ENCODE results near the gene RTKN2.

Gene RTKN2

GRCh38 chr10:62172465-62172864, 96.2 kb downstream of the RTKN2 start:
- Histone ChIP-seq H3K9ac (ENCODE audit: low read length) (no peak overlapping the region), H3K4me3 (ENCODE audit: insufficient read depth, low read length, poor library complexity, severe bottlenecking) (no peak overlapping the region), H3K9me3 (ENCODE audit: insufficient read depth, low read length) (no peaks in the 10 kb centered on the region), H4K20me1 (ENCODE audit: low read depth, low read length) (no peaks in the 10 kb centered on the region), H3F3A (ENCODE audit: insufficient read depth) (0 out of 2 replicates have a peak, but pooled peaks cover 3% of the 10 kb centered on the region), H2AFZ (ENCODE audit: low read depth, low read length, severe bottlenecking) (no peak overlapping the region), H3K27me3 (ENCODE audit: low read length) (no peaks in the 10 kb centered on the region), H3K27ac (ENCODE audit: low read depth, low read length) (no peak overlapping the region), H3K36me3 (ENCODE audit: low read length) (no peaks in the 10 kb centered on the region), H3K9me2 (replicated peaks; ENCODE audit: insufficient read depth, low read length) (no peaks in the 10 kb centered on the region), H3K4me2 (ENCODE audit: low read depth, low read length, poor library complexity, severe bottlenecking) (no peak overlapping the region), H3K79me2 (ENCODE audit: insufficient read depth, low read length) (no peaks in the 10 kb centered on the region)
- no peak for TF ChIP-seq EZH2phosphoT487 (conservative IDR thresholded peaks at IDR 0.05; ENCODE audit: low read length)

GRCh38 chr10:62171791-62172190, 96.9 kb downstream of the RTKN2 start:
- Histone ChIP-seq H3K36me3 (ENCODE audit: low read length) (no peaks in the 10 kb centered on the region), H3K4me2 (ENCODE audit: low read depth, low read length, poor library complexity, severe bottlenecking) (no peak overlapping the region), H3K27me3 (ENCODE audit: low read length) (no peaks in the 10 kb centered on the region), H3F3A (ENCODE audit: insufficient read depth) (0 out of 2 replicates have a peak, but pooled peaks cover 3% of the 10 kb centered on the region), H3K4me3 (ENCODE audit: insufficient read depth, low read length, poor library complexity, severe bottlenecking) (no peak overlapping the region), H3K9me2 (replicated peaks; ENCODE audit: insufficient read depth, low read length) (no peaks in the 10 kb centered on the region), H2AFZ (ENCODE audit: low read depth, low read length, severe bottlenecking) (no peak overlapping the region), H4K20me1 (ENCODE audit: low read depth, low read length) (no peaks in the 10 kb centered on the region), H3K27ac (ENCODE audit: low read depth, low read length) (no peak overlapping the region), H3K9me3 (ENCODE audit: insufficient read depth, low read length) (no peaks in the 10 kb centered on the region), H3K9ac (ENCODE audit: low read length) (no peak overlapping the region), H3K79me2 (ENCODE audit: insufficient read depth, low read length) (no peaks in the 10 kb centered on the region)
- TF ChIP-seq EZH2phosphoT487 (conservative IDR thresholded peaks at IDR 0.05; ENCODE audit: low read length) (no peak), CTCF (IDR thresholded peaks at IDR 0.05; ENCODE audit: insufficient read depth, low read length, poor library complexity, severe bottlenecking) (no peak)

DNA sequence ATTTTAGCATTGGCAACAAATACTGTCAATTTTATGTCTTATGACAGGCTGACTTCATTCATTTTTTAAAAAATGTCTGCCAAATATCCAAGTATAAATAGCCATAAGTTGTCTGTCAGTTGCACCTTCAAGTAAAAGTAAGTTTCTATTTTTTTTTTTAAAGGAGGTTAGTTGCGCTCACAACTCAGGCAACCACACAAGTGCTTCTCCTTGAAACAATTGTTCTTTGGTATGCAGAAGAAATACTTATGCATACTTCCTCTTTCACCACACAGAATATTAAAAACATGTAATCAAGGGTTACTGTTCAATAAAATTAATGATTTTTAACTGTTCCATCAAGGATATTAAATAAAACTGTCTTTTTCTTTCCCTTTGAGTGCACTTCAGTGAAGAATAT, 97.9 kb downstream of the RTKN2 start:
- H3K79me2 ChIP-seq (ENCODE audit: insufficient read depth, low read length) = no peaks in the 10 kb centered on the region
- TF ChIP-seq EZH2phosphoT487 (conservative IDR thresholded peaks at IDR 0.05; ENCODE audit: low read length) (no peak), CTCF (IDR thresholded peaks at IDR 0.05; ENCODE audit: insufficient read depth, low read length, poor library complexity, severe bottlenecking) (no peak)
- H4K20me1 ChIP-seq (ENCODE audit: low read depth, low read length) = no peaks in the 10 kb centered on the region
- no peak overlapping the region for H3K4me3 ChIP-seq (ENCODE audit: insufficient read depth, low read length, poor library complexity, severe bottlenecking)
- no peaks in the 10 kb centered on the region for H3F3A ChIP-seq (ENCODE audit: insufficient read depth)
- no peaks in the 10 kb centered on the region for H3K36me3 ChIP-seq (ENCODE audit: low read length)
- H3K9me3 ChIP-seq (ENCODE audit: insufficient read depth, low read length) = no peaks in the 10 kb centered on the region
- no peak overlapping the region for H3K4me2 ChIP-seq (ENCODE audit: low read depth, low read length, poor library complexity, severe bottlenecking)
- H3K9me2 ChIP-seq (replicated peaks; ENCODE audit: insufficient read depth, low read length) = no peaks in the 10 kb centered on the region
- no peak overlapping the region for H3K9ac ChIP-seq (ENCODE audit: low read length)
- H3K27me3 ChIP-seq (ENCODE audit: low read length) = no peaks in the 10 kb centered on the region
- no peak overlapping the region for H3K27ac ChIP-seq (ENCODE audit: low read depth, low read length)
- H2AFZ ChIP-seq (ENCODE audit: low read depth, low read length, severe bottlenecking) = no peak overlapping the region

- H3K9me2 ChIP-seq (replicated peaks; ENCODE audit: insufficient read depth, low read length) = no peaks in the 10 kb centered on the region
- no peaks in the 10 kb centered on the region for H3K27me3 ChIP-seq (ENCODE audit: low read length)
- no peaks in the 10 kb centered on the region for H3K36me3 ChIP-seq (ENCODE audit: low read length)
- no peak for TF ChIP-seq CTCF (IDR thresholded peaks at IDR 0.05; ENCODE audit: insufficient read depth, low read length, poor library complexity, severe bottlenecking)
- no peak for TF ChIP-seq EZH2phosphoT487 (conservative IDR thresholded peaks at IDR 0.05; ENCODE audit: low read length)
- peak overlapping the region; percentile 76 for H3K27ac ChIP-seq (ENCODE audit: low read depth, low read length)
- peak overlapping the region; percentile 55 for H3K4me2 ChIP-seq (ENCODE audit: low read depth, low read length, poor library complexity, severe bottlenecking)
- H3K79me2 ChIP-seq (ENCODE audit: insufficient read depth, low read length) = no peaks in the 10 kb centered on the region
- peak overlapping the region; percentile 24 for H3K9ac ChIP-seq (ENCODE audit: low read length)
- H4K20me1 ChIP-seq (ENCODE audit: low read depth, low read length) = no peaks in the 10 kb centered on the region
- H3K4me3 ChIP-seq (ENCODE audit: insufficient read depth, low read length, poor library complexity, severe bottlenecking) = peak overlapping the region; percentile 25
- peak overlapping the region; percentile 77 for H2AFZ ChIP-seq (ENCODE audit: low read depth, low read length, severe bottlenecking)
- no peaks in the 10 kb centered on the region for H3K9me3 ChIP-seq (ENCODE audit: insufficient read depth, low read length)
- 0 out of 2 replicates have a peak, but pooled peaks cover 3% of the 10 kb centered on the region for H3F3A ChIP-seq (ENCODE audit: insufficient read depth)
These were observed 102.1 kb downstream of the RTKN2 start for GRCh38 chr10:62166331-62167131.

Data from SU-DHL-6 (cell line).